ENCODE results near the gene TMEM158.
A peak's percentile ranks its signal among the peaks of the same experiment; 100 is the strongest.

The TMEM158 gene

DNA sequence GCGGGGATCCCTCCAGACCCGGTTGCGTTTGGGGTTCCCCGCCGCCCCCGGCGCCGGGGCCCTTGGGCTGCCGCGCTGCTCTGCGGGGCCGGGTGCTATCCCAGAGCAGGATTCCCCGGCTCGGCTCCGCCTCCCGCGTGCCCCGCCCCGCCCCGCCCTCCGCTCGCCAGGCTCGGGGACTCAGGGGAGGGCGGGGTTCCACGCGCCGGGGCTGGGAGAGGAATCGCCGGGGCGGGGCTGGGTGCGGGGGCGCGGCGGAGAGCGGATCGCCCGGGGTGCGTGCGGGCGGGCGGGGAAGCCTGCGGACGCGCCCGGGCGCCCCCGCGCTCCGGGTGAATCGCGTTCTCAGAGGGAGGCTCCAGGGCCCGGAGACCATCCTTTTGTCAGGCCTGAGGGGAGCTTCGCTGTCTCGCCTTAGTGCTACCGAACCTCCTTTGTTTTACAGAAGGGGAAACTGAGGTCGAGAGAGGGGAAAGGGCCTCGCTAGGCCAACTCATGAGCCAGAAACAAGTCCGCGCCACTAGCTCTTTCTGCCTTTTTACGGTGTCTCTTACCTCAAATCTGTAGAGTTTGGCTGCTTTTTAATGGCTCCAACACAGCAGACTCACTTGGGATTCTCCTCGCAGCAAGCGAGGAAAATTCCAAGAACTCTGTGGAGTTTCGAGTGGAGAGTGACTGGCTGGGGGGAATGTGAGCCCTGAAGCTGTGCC, at the start of gene TMEM158:
TMEM158 (minus strand) TSS at position 82 of the 710 bp plus-strand sequence. CDS start 260 bp downstream, outside the sequence.
- DNase-seq: peak; percentile 79

- no peak for DNase-seq
These were observed 49.1 kb upstream of the TMEM158 start for GRCh38 chr3:45275006-45275704.

DNA sequence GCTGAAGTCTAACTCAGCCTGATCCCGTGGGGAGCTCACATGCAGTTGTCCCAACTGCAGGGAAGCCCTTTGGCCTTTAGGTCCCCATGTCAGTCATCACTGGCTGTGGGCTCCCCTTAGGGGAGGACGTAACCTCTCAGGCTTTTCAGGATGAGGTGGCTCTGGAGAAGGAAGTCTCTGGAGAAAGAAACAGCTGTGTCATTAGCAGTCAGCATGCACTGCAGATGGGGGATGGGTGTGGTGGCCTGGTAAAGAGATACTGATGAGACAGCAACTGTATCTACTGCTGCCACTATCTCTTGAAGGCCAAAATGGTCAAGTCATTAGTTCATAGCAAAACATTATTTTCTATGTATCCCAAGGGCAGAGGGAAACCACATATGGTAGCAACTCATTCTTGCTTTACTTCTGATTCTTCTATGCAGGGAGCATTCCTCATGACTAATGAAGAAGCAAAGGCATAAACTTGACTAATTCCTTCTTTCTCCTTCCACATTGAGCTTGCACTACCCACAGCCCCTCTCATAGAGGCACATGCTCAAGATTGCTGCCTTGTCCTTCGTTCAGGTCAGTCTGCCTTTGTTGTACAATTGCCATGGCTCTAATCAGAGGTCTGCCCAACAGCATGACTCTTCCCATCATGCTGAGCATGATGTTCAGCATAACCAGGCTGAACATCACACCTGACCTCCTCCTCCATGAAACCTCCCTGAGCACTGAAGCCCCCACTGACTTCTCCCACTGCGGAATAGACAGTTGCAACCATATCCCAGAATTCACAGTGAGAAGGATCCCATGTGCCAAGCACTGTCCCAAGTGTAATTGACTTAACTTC, 47.8 kb upstream of the TMEM158 start:
- no peak for DNase-seq

- DNase-seq: no peak
These were observed 46.9 kb upstream of the TMEM158 start for GRCh38 chr3:45272828-45273470.

- DNase-seq: no peak
These were observed 46.1 kb upstream of the TMEM158 start for GRCh38 chr3:45272032-45272810.

DNA sequence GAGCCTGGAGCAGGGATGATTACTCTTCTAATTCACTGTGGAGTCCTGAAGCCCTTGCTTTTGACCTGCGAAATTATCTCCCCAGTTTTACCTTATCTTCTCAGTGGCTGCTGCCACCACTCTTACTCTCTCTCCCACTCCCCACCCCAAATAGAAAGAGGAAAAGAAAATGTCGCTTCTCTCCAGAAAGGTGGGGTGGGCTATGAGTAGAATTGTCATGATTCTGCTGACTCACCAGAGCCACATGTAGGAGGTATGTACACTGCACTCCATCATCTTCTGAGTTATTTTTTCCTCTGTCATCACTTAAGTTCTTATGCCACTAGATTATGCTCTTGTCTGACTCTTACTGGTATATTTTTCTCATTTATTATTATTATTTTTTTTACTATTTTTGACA, 43.9 kb upstream of the TMEM158 start:
- no peak for DNase-seq

DNA sequence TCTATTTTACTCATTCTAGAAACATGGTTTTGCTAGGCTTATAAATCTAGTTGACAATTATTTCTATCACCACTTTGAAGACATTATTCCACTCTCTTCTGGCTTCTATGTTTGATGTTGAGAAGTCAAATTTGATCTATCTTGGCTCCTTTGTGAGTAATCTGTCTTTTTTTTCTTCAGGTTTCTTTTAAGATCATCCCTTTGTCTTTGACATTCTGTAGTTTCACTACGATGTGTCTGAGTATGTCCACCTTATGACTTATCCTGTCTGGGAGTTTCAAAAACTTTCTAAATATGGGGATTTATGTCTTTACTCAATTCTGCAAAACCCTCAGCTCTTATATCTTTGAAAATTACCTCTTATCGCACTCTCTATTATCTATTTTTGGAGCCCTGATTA, 41.0 kb upstream of the TMEM158 start:
- DNase-seq: no peak

DNA sequence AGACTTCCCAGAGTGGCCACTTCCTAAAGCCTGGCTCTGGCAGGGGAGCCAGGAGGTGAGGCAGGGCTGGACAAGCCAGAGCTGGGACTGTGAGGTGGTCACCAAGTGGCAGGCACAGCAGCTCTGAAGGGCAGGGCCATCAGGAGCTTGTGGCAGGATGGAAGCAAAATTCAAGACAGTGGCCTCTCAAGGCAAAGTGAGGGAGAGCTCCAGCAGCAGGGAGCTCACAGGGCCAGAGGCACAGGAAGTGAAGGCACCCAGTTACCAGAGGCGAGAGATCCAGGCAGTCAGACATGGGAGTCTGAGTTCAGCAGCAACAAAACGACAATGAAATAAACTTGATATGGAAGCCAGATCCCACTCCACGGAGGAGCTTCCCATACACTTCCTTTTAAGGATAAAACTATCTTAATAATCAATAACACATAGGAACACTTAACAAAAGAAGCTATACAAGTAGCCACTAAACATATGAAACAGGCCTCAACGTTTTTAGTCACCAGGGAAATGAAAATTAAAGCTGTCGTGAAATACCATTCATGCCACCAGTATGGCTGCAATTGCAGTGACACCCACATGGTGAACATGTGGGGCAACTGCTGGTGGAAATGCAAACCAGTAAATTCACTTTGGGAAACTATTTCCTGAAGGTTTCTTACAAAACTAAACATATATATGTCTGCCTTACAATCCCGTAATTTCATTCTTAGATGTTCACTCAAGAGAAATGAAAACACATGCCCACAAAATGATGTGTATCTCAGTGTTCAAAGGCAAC, 35.4 kb upstream of the TMEM158 start:
- DNase-seq: no peak

- DNase-seq: no peak
These were observed 33.0 kb upstream of the TMEM158 start for GRCh38 chr3:45259133-45259532.

GRCh38 chr3:45258317-45258716, 32.2 kb upstream of the TMEM158 start:
- DNase-seq: no peak

- no peak for DNase-seq
These were observed 27.2 kb upstream of the TMEM158 start for GRCh38 chr3:45253316-45253715.

DNA sequence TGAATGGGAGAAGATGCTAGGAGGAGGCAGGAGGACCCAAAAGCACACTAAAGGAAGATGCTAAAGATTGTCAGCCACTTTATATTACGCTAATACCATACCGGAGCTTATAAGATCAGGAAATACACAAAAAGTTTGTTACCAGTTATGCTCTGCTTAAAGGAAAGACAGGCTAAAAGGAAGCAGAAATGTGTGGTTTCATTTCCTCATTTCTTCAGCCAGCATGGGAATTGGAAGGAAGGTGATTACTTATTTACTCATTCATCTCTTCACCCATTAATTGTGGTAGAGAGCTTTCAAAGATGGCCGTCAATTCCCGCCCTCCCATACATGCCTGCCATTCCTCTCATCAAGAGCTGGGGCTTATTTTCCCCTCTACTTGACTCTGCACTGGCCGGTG, 26.7 kb upstream of the TMEM158 start:
- DNase-seq: no peak

DNA sequence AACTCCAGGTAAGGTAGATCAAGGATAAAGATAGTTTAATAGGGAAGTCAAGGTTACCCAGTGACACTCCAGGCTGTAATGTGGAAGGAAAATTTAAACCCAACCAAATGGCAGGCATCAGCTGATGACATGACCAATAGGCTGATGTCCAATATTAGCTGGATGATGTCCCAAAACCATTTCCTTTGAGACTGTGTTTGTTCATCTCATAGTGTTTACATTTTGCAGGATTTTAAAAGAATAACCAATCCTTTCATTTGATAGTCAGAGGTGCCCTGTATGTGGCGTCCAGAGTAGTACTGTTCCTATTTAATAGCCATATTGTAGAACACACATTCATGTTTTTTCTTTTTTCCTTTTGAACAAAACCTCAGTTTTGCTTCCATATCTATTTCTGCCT, 23.3 kb upstream of the TMEM158 start:
- DNase-seq: no peak

- no peak for DNase-seq
These were observed 20.2 kb upstream of the TMEM158 start for GRCh38 chr3:45246241-45246640.

DNA sequence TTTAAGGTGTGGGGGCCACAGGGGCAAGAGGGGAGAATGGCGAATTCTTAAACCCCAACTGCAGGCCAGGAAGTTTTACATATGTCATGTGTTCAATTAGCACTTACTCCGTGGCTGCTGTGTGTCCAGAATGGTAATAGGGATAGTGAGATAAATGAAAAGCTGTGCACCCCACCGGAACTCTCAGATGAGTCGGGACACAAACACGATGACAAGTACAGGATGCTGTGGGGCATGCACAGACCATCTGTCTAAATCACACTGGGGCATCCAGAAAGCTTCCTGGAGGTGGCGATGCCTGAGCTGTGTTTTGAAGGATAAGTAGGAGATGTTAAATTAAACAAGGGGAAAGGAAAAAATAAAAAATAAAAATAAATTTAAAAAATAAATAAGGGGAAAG, 18.3 kb upstream of the TMEM158 start:
- DNase-seq: no peak

DNA sequence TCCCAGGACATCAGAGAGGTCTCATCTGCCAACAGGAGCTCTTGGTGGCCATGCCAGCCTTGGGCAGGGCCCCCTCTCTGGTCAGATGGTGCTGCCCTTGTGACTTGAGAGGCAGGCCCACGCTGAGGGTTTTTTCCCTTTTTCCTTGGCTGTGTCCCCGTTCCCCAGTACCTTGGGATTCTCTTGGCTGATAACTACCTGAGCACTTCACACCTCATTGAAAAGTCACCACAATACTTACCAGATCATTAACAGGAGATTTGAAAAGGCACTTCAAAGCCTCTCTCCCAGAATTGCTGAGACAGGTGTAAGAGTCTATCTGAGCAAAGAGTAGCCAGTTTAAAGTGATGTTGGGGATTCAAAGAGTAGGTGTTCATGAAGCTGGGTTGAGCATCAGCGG, 15.1 kb upstream of the TMEM158 start:
- DNase-seq: no peak

- DNase-seq: no peak
These were observed 14.2 kb upstream of the TMEM158 start for GRCh38 chr3:45240292-45240691.

GRCh38 chr3:45239254-45239653, 13.2 kb upstream of the TMEM158 start:
- DNase-seq: no peak

- DNase-seq: no peak
These were observed 10.9 kb upstream of the TMEM158 start for GRCh38 chr3:45236964-45237363.

GRCh38 chr3:45235409-45235808, 9.3 kb upstream of the TMEM158 start:
- no peak for DNase-seq

- DNase-seq: no peak
These were observed 8.2 kb upstream of the TMEM158 start for GRCh38 chr3:45234250-45234649.

- DNase-seq: no peak
These were observed 6.4 kb upstream of the TMEM158 start for GRCh38 chr3:45232521-45232920.
